ENCODE measurements around the gene CYP2R1.
"Not testable (repeated sequence)": the region's sequence is repeated elsewhere in the genome, so short reads cannot be mapped to it uniquely, and the experiment has no call there.

CYP2R1 gene

DNA sequence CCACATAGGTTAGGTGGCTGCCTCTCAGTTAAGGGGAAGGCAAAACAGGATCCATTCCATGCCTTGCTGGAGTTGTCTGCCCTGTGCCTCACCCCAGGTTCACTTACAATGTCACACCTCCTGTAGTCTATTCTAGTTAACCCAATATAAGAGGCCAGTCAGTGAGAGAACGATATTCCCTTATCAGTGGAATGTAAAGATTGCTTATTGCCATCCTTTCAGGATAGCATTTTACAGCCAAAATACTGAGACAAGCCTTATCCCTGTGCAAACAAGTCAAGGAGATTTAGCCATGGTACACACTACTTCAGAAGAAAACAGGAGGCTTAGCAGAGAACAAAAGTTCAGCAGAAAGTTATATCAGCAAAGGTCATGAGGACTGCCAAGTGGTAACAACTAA lies 5.5 kb downstream of the CYP2R1 start:
- H3K27me3 ChIP-seq (ENCODE audit: control insufficient read depth, insufficient read depth, low read length) = peaks cover 7% of the 10 kb centered on the region
- H3K4me1 ChIP-seq (ENCODE audit: control insufficient read depth, insufficient read depth, low read length) = no peaks in the 10 kb centered on the region
- H3K9me3 ChIP-seq (ENCODE audit: control insufficient read depth, insufficient read depth, low read length) = no peaks in the 10 kb centered on the region
- no peak overlapping the region for H3K4me3 ChIP-seq (ENCODE audit: low read depth, low read length)
- no peak overlapping the region for H3K9ac ChIP-seq (ENCODE audit: low read depth, low read length)
- no peaks in the 10 kb centered on the region for H3K36me3 ChIP-seq (ENCODE audit: control insufficient read depth, insufficient read depth, low read length)

GRCh38 chr11:14884667-14885273 lies 7.3 kb downstream of the CYP2R1 start:
- Histone ChIP-seq H3K4me3 (ENCODE audit: low read depth, low read length) (no peak overlapping the region), H3K9ac (ENCODE audit: low read depth, low read length) (no peak overlapping the region), H3K27me3 (ENCODE audit: control insufficient read depth, insufficient read depth, low read length) (no peaks in the 10 kb centered on the region), H3K9me3 (ENCODE audit: control insufficient read depth, insufficient read depth, low read length) (no peaks in the 10 kb centered on the region), H3K4me1 (ENCODE audit: control insufficient read depth, insufficient read depth, low read length) (no peaks in the 10 kb centered on the region), H3K36me3 (ENCODE audit: control insufficient read depth, insufficient read depth, low read length) (no peaks in the 10 kb centered on the region)

GRCh38 chr11:14883683-14884082 lies 8.3 kb downstream of the CYP2R1 start:
- H3K27me3 ChIP-seq (ENCODE audit: control insufficient read depth, insufficient read depth, low read length); H3K36me3 ChIP-seq (ENCODE audit: control insufficient read depth, insufficient read depth, low read length); H3K9me3 ChIP-seq (ENCODE audit: control insufficient read depth, insufficient read depth, low read length); H3K4me1 ChIP-seq (ENCODE audit: control insufficient read depth, insufficient read depth, low read length); H3K4me3 ChIP-seq (ENCODE audit: low read depth, low read length); H3K9ac ChIP-seq (ENCODE audit: low read depth, low read length): not testable (repeated sequence)

- Histone ChIP-seq H3K4me3 (ENCODE audit: low read depth, low read length) (no peak overlapping the region), H3K9me3 (ENCODE audit: control insufficient read depth, insufficient read depth, low read length) (no peaks in the 10 kb centered on the region), H3K27me3 (ENCODE audit: control insufficient read depth, insufficient read depth, low read length) (no peaks in the 10 kb centered on the region), H3K36me3 (ENCODE audit: control insufficient read depth, insufficient read depth, low read length) (no peaks in the 10 kb centered on the region), H3K9ac (ENCODE audit: low read depth, low read length) (no peak overlapping the region), H3K4me1 (ENCODE audit: control insufficient read depth, insufficient read depth, low read length) (no peaks in the 10 kb centered on the region)
Measured at GRCh38 chr11:14882196-14882595, 9.8 kb downstream of the CYP2R1 start.

GRCh38 chr11:14881576-14882193 lies 10.3 kb downstream of the CYP2R1 start:
- Histone ChIP-seq H3K27me3 (ENCODE audit: control insufficient read depth, insufficient read depth, low read length) (no peaks in the 10 kb centered on the region), H3K36me3 (ENCODE audit: control insufficient read depth, insufficient read depth, low read length) (no peaks in the 10 kb centered on the region), H3K9me3 (ENCODE audit: control insufficient read depth, insufficient read depth, low read length) (no peaks in the 10 kb centered on the region), H3K9ac (ENCODE audit: low read depth, low read length) (no peak overlapping the region), H3K4me3 (ENCODE audit: low read depth, low read length) (no peak overlapping the region), H3K4me1 (ENCODE audit: control insufficient read depth, insufficient read depth, low read length) (no peaks in the 10 kb centered on the region)

GRCh38 chr11:14875163-14875562 lies 16.9 kb downstream of the CYP2R1 start:
- Histone ChIP-seq H3K9me3 (ENCODE audit: control insufficient read depth, insufficient read depth, low read length) (no peaks in the 10 kb centered on the region), H3K9ac (ENCODE audit: low read depth, low read length) (no peak overlapping the region), H3K27me3 (ENCODE audit: control insufficient read depth, insufficient read depth, low read length) (no peaks in the 10 kb centered on the region), H3K4me1 (ENCODE audit: control insufficient read depth, insufficient read depth, low read length) (no peaks in the 10 kb centered on the region), H3K4me3 (ENCODE audit: low read depth, low read length) (no peak overlapping the region), H3K36me3 (ENCODE audit: control insufficient read depth, insufficient read depth, low read length) (no peaks in the 10 kb centered on the region)

DNA sequence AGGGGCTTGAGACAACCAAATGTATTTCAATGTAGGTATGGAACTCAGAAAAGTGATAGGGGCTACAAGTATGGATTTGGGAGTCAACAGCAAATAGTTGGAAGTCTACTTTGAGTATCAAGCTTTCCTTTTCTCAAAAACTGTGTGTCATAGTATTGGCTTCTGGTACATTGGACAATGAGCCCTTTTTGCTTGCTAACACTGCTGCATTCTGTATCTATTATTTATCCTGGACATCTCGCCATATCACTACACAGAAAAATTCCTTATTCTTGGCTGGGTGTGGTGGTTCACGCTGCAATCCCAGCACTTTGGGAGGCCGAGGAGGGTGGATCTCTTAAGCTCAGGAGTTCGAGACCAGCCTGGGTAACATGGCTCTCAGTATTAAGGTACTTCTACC lies 18.4 kb downstream of the CYP2R1 start:
- Histone ChIP-seq H3K9me3 (ENCODE audit: control insufficient read depth, insufficient read depth, low read length) (no peaks in the 10 kb centered on the region), H3K4me3 (ENCODE audit: low read depth, low read length) (no peak overlapping the region), H3K36me3 (ENCODE audit: control insufficient read depth, insufficient read depth, low read length) (no peaks in the 10 kb centered on the region), H3K27me3 (ENCODE audit: control insufficient read depth, insufficient read depth, low read length) (no peaks in the 10 kb centered on the region), H3K4me1 (ENCODE audit: control insufficient read depth, insufficient read depth, low read length) (no peaks in the 10 kb centered on the region), H3K9ac (ENCODE audit: low read depth, low read length) (no peak overlapping the region)

DNA sequence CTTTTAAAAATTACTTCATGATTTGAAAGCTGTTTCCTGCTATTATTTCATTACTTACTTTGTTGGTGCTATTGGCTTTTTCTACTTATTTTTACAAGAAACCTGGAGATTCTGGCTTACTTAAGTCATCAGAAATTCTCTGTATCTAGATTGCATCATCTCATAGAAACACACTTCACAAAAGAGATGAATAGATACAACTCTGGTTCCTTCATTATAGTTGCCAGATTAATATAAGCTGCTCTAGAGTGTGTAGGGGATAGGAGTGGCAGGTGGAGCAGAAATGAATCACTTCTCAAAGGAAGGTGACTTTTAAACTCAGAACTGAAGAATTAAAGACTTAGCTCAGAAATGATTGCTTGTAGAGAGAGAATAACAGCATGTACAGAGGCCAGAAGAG lies 20.0 kb downstream of the CYP2R1 start:
- Histone ChIP-seq H3K9me3 (ENCODE audit: control insufficient read depth, insufficient read depth, low read length) (no peaks in the 10 kb centered on the region), H3K4me1 (ENCODE audit: control insufficient read depth, insufficient read depth, low read length) (no peaks in the 10 kb centered on the region), H3K36me3 (ENCODE audit: control insufficient read depth, insufficient read depth, low read length) (no peaks in the 10 kb centered on the region), H3K4me3 (ENCODE audit: low read depth, low read length) (no peak overlapping the region), H3K27me3 (ENCODE audit: control insufficient read depth, insufficient read depth, low read length) (no peaks in the 10 kb centered on the region), H3K9ac (ENCODE audit: low read depth, low read length) (no peak overlapping the region)

DNA sequence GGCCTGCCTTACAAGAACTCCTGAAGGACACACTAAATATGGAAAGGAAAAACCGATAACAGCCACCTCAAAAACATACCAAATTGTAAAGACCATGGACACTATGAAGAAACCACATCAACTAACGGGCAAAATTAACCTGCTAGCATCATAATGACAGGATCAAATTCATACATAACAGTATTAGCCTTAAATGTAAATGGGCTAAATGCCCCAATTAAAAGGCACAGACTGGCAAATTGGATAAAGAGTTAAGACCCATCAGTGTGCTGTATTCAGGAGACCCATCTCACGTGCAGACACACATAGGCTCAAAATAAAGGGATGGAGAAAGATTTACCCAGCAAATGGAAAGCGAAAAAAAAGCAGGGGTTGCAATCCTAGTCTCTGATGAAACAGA lies 28.3 kb downstream of the CYP2R1 start:
- not testable (repeated sequence) for H3K9me3 ChIP-seq (ENCODE audit: control insufficient read depth, insufficient read depth, low read length); H3K4me3 ChIP-seq (ENCODE audit: low read depth, low read length)

DNA sequence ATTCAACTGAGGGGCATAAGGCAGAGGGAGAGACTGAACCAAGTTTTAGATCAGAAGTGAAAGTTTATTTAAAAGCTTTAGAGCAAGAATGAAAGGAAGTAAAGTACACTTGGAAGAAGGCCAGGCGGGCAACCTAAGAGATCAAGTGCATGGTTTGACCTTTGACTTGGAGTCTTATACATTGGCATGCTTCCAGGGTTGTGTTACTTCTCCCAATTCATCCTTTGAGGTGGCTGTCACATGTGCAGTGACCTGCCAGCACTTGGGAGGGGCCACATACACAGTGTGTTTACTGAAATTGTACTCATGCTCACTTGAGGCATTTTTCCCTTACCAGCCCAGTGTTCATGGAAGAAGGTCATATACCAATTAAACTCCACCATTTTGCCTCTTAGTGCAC lies 30.4 kb downstream of the CYP2R1 start:
- no peaks in the 10 kb centered on the region for H3K9me3 ChIP-seq (ENCODE audit: control insufficient read depth, insufficient read depth, low read length)
- H3K9ac ChIP-seq (ENCODE audit: low read depth, low read length) = no peak overlapping the region
- H3K4me3 ChIP-seq (ENCODE audit: low read depth, low read length) = no peak overlapping the region
- peaks cover 4% of the 10 kb centered on the region for H3K36me3 ChIP-seq (ENCODE audit: control insufficient read depth, insufficient read depth, low read length)
- no peaks in the 10 kb centered on the region for H3K4me1 ChIP-seq (ENCODE audit: control insufficient read depth, insufficient read depth, low read length)
- no peaks in the 10 kb centered on the region for H3K27me3 ChIP-seq (ENCODE audit: control insufficient read depth, insufficient read depth, low read length)

More for the DNA sequence above, 28.3 kb downstream of the CYP2R1 start:
- not testable (repeated sequence) for H3K27me3 ChIP-seq (ENCODE audit: control insufficient read depth, insufficient read depth, low read length); H3K36me3 ChIP-seq (ENCODE audit: control insufficient read depth, insufficient read depth, low read length); H3K4me1 ChIP-seq (ENCODE audit: control insufficient read depth, insufficient read depth, low read length); H3K9ac ChIP-seq (ENCODE audit: low read depth, low read length)

DNA sequence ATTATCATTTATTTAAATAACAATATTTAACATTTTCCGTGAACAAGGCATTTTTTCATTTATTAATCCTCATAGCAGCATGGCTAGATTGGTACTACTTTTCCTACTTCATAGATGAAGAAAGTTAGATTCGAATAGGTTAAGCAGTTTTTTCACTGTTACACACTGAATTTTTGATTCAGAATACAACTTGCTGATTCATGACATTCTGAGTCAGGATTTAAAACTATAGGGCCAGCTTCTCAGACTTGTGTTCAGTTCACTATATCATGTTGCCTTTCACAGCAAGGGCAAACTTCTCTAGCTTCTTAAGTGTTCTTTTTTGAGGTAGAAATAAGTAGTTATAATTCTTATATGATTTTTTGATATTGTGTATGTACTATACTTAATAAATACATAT lies 31.5 kb downstream of the CYP2R1 start:
- Histone ChIP-seq H3K9ac (ENCODE audit: low read depth, low read length) (no peak overlapping the region), H3K4me1 (ENCODE audit: control insufficient read depth, insufficient read depth, low read length) (no peaks in the 10 kb centered on the region), H3K4me3 (ENCODE audit: low read depth, low read length) (no peak overlapping the region), H3K36me3 (ENCODE audit: control insufficient read depth, insufficient read depth, low read length) (peaks cover 4% of the 10 kb centered on the region), H3K9me3 (ENCODE audit: control insufficient read depth, insufficient read depth, low read length) (no peaks in the 10 kb centered on the region), H3K27me3 (ENCODE audit: control insufficient read depth, insufficient read depth, low read length) (no peaks in the 10 kb centered on the region)

DNA sequence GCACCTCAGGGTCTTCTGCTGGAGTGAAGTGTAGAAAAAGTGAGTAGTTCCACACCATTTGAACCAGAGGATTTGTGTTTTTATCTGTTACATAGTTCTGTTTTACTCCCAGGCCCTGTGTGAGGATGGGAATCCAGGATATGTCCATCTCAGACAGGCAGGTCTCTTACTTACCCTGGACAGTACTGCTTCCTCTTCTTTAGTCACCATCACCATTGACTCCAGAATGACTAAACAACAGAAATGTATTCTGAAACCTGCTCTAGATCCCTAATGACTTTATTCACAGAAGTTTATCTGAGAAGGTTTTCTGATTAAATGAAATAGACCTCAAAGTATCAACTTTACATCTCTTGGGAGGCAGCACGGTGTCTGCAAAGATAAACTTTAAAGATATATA lies 33.6 kb downstream of the CYP2R1 start:
- H3K4me3 ChIP-seq (ENCODE audit: low read depth, low read length) = no peak overlapping the region
- no peaks in the 10 kb centered on the region for H3K9me3 ChIP-seq (ENCODE audit: control insufficient read depth, insufficient read depth, low read length)
- no peaks in the 10 kb centered on the region for H3K27me3 ChIP-seq (ENCODE audit: control insufficient read depth, insufficient read depth, low read length)
- H3K36me3 ChIP-seq (ENCODE audit: control insufficient read depth, insufficient read depth, low read length) = peaks cover 4% of the 10 kb centered on the region
- H3K4me1 ChIP-seq (ENCODE audit: control insufficient read depth, insufficient read depth, low read length) = no peaks in the 10 kb centered on the region
- H3K9ac ChIP-seq (ENCODE audit: low read depth, low read length) = no peak overlapping the region

Data from iPS-15b (cell line).